ENCODE results near the gene TBCEL.

- TF ChIP-seq, protein P1, sequence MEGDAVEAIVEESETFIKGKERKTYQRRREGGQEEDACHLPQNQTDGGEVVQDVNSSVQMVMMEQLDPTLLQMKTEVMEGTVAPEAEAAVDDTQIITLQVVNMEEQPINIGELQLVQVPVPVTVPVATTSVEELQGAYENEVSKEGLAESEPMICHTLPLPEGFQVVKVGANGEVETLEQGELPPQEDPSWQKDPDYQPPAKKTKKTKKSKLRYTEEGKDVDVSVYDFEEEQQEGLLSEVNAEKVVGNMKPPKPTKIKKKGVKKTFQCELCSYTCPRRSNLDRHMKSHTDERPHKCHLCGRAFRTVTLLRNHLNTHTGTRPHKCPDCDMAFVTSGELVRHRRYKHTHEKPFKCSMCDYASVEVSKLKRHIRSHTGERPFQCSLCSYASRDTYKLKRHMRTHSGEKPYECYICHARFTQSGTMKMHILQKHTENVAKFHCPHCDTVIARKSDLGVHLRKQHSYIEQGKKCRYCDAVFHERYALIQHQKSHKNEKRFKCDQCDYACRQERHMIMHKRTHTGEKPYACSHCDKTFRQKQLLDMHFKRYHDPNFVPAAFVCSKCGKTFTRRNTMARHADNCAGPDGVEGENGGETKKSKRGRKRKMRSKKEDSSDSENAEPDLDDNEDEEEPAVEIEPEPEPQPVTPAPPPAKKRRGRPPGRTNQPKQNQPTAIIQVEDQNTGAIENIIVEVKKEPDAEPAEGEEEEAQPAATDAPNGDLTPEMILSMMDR (IDR thresholded peaks at IDR 0.05; ENCODE audit: extremely low read depth in 1 of 2, insufficient read depth in 1 of 2, low read depth in 1 of 2, low read length in 2 of 2), result no peak
- TF ChIP-seq POLR2A (IDR thresholded peaks at IDR 0.05; ENCODE audit: low read depth, low read length) (no peak), POLR2AphosphoS5 (IDR thresholded peaks at IDR 0.05; ENCODE audit: insufficient read depth, low read depth, low read length) (no peak), EZH2 (IDR thresholded peaks at IDR 0.05; ENCODE audit: borderline replicate concordance, low read depth, low read length, severe bottlenecking) (no peak), FOS (IDR thresholded peaks at IDR 0.05; ENCODE audit: borderline replicate concordance, insufficient read depth, low read length) (no peak), MAX (IDR thresholded peaks at IDR 0.05; ENCODE audit: insufficient read depth, insufficient read length) (no peak), JUN (IDR thresholded peaks at IDR 0.05; ENCODE audit: borderline replicate concordance, insufficient read depth, insufficient read length, low read depth) (no peak)
These were observed 11.4 kb downstream of the TBCEL start for GRCh38 chr11:121035169-121035755.

Measured in endothelial cell of umbilical vein (primary cell).